Tibial artery (tissue), 4 donors: ENCODE results near the gene CDH4.

Experiments used
- DNase-seq, 2 donors: peaks; one replicate each; pipeline ENCODE4 v3.0.0-alpha.2; 2019
- H3K27ac ChIP-seq, 2 donors: fragments of 200-600 bp; sonication (generic) in 1 of 2; 1 replicate in 1 of 2; 2 replicates in 1 of 2; pipeline ENCODE4 v1.5.1; 2018 to 2019; ENCODE audit warnings: mild to moderate bottlenecking in 1 of 2
- H3K27me3 ChIP-seq, 2 donors: fragments of 200-600 bp; sonication (generic) in 1 of 2; one replicate each; pipeline versions ENCODE4 v1.5.1 to v1.6.0; 2016 to 2019
- H3K36me3 ChIP-seq, 3 donors: fragments of 200-600 bp; sonication (generic) in 2 of 3; one replicate each; pipeline ENCODE4 v1.5.1; 2016 to 2019; ENCODE audit warnings: mild to moderate bottlenecking in 2 of 3
- H3K4me1 ChIP-seq, 4 donors: fragments of 200-600 bp; sonication (generic) in 2 of 4; 1 replicate in 3 of 4; 2 replicates in 1 of 4; pipeline ENCODE4 v1.5.1; 2016 to 2019
- H3K4me3 ChIP-seq, 2 donors: fragments of 200-600 bp; sonication (generic) in 1 of 2; 1 replicate in 1 of 2; 2 replicates in 1 of 2; pipeline ENCODE4 v1.5.1; 2018 to 2019; ENCODE audit warnings: mild to moderate bottlenecking in 2 of 2
- H3K9me3 ChIP-seq, 3 donors: fragments of 200-600 bp; sonication (generic) in 1 of 3; one replicate each; pipeline ENCODE4 v1.5.1; 2016 to 2019
- intact Hi-C: fragments of 100-400 bp; cut with DNase I; formaldehyde crosslinking; loops from one replicate; pipeline ENCODE4 v1.15.0; 2023; ENCODE audit warnings: low total_unique reads
- TF ChIP-seq, protein P1 (sequence below), 2 experiments: fragments of 200-600 bp in 1 of 2; fragments of 450-650 bp in 1 of 2; IDR thresholded peaks; one replicate each; pipeline ENCODE4 v1.5.1; 2017 to 2019; ENCODE audit warnings: antibody characterized with exemption in 2 of 2, mild to moderate bottlenecking in 1 of 2, moderate library complexity in 1 of 2

Gene CDH4

DNA sequence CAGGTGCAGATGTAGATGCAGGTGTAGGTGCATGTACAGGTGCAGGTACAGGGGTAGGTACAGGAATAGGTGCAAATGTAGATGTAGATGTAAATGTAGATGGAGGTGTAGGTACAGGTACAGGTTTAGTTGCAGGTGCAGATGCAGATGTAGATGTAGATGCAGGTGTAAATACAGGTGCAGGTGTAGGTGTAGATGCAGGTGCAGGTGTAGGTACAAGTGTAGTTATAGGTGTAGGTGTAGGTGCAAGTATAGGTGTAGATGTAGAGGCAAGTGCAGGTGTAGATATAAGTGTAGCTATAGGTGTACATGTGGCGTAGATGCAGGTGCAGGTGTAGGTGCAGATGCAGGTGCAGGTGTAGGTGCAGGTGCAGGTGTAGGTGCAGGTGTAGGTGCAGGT is 34.2 kb upstream of the CDH4 start:
- no peaks in the 10 kb centered on the region for H3K9me3 ChIP-seq
- H3K27me3 ChIP-seq, result peaks cover 0 to 8% of the 10 kb centered on the region in 2 donors
- intact Hi-C loops, result no loop called here
- TF ChIP-seq, protein P1, sequence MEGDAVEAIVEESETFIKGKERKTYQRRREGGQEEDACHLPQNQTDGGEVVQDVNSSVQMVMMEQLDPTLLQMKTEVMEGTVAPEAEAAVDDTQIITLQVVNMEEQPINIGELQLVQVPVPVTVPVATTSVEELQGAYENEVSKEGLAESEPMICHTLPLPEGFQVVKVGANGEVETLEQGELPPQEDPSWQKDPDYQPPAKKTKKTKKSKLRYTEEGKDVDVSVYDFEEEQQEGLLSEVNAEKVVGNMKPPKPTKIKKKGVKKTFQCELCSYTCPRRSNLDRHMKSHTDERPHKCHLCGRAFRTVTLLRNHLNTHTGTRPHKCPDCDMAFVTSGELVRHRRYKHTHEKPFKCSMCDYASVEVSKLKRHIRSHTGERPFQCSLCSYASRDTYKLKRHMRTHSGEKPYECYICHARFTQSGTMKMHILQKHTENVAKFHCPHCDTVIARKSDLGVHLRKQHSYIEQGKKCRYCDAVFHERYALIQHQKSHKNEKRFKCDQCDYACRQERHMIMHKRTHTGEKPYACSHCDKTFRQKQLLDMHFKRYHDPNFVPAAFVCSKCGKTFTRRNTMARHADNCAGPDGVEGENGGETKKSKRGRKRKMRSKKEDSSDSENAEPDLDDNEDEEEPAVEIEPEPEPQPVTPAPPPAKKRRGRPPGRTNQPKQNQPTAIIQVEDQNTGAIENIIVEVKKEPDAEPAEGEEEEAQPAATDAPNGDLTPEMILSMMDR (IDR thresholded peaks at IDR 0.05), result no peak
- no peak for DNase-seq
- H3K36me3 ChIP-seq, result no peaks in the 10 kb centered on the region
- H3K4me1 ChIP-seq, result no peaks in the 10 kb centered on the region
- H3K27ac ChIP-seq, result no peak overlapping the region
- H3K4me3 ChIP-seq, result no peak overlapping the region

DNA sequence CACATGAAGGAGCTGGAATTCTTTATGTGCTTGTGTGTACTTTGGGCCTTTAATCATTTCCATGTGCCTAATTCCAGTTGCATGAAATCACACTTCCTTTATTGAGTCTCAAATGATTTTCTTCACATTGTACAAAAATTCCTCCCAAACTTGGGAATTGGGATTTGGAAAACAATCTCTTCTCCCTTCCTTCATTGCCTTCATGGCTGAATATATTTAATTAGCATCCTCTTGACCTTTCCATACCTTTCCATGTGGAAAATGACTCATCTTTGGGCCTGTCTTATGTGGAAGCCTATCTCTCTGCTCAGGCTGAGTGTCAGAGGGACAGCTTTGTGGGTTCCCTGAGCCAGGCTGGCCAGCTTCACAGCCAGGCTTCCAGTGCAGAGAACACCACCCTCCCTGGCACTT is 33.0 kb upstream of the CDH4 start:
- TF ChIP-seq, protein P1 (IDR thresholded peaks at IDR 0.05), result no peak
- Histone ChIP-seq H3K36me3 (no peaks in the 10 kb centered on the region), H3K27me3 (peaks cover 0 to 8% of the 10 kb centered on the region in 2 donors), H3K9me3 (no peaks in the 10 kb centered on the region), H3K4me1 (no peaks in the 10 kb centered on the region), H3K27ac (no peak overlapping the region), H3K4me3 (no peak overlapping the region)
- no peak for DNase-seq
- intact Hi-C loops, result no loop called here

DNA sequence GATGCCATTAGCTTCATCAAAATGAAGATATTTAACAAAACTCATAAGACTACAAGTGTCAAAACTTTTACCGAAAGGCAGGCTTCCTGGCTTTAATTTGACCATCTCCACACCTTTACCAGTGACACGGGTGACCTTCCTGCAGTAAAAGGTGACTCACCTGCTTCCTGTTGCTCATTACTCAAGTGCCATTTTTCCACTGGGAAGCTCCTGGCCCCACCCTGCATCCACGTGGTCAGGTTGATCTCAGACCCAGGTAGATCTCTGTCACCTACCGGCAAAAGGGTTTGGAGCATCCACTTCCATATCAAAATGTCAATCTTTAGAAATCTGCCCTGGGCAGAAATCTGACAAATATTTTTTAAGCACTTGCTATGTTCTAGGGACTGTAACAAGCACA is 31.9 kb upstream of the CDH4 start:
- no peaks in the 10 kb centered on the region for H3K9me3 ChIP-seq
- intact Hi-C loops, result no loop called here
- no peaks in the 10 kb centered on the region for H3K36me3 ChIP-seq
- TF ChIP-seq, protein P1 (IDR thresholded peaks at IDR 0.05), result no peak
- H3K27me3 ChIP-seq, result peaks cover 0 to 8% of the 10 kb centered on the region in 2 donors
- no peak for DNase-seq
- H3K27ac ChIP-seq, result no peak overlapping the region
- no peak overlapping the region for H3K4me3 ChIP-seq
- H3K4me1 ChIP-seq, result no peaks in the 10 kb centered on the region

DNA sequence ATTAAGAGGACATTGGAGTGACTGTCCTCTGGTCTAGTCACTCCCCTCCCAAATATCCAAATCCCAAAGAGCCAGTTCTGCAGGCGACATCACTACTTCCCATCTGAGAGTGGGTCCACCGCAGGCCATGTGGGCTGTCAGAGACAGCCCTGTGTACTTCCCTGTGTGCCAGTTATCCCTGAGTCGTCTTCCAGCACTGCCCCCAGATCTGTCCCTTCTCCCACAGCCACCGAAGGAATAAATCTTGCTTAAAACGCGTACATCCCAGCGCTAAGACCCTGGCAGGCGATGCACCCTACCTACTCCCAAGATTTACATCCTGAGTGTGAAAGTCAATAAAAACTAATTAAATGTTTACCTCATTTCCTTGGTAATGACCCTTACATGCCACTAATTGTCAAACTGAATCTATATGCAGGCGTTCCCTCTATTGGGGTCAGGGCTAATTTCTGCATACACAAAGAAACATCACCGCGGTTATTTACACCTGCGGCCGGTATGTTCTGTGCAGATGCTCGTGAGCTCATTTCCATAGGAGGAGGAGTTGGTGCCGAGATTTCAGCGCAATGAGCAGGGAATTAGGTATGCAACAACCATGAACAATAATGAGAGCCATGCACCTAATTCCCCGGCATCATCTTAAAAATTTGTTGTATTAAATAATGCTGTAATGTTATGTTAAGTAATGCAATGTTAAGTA is 31.3 kb upstream of the CDH4 start:
- TF ChIP-seq, protein P1 (IDR thresholded peaks at IDR 0.05), result no peak
- DNase-seq, result no peak
- Histone ChIP-seq H3K4me1 (no peaks in the 10 kb centered on the region), H3K4me3 (no peak overlapping the region), H3K36me3 (no peaks in the 10 kb centered on the region), H3K27me3 (peaks cover 0 to 11% of the 10 kb centered on the region in 2 donors), H3K27ac (no peak overlapping the region), H3K9me3 (no peaks in the 10 kb centered on the region)
- intact Hi-C loops, result no loop called here

DNA sequence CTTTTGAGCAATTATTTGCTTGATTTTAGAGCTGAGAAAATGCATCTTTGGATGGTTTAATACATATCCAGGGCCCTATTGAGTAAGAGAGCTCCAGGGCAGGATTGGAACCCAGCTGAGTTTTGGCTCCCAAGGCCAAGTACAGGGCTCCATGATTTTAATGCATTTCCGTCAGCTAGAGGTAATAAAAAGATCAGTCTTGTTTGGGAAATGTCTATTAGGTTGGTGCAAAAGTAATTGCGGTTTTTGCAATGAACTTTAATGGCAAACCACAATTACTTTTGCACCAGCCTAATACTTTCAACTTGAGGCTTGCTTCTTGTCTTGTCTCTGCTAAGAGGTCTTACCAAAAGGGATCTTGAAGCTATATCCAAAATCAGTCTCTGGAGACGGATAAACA is 29.4 kb upstream of the CDH4 start:
- TF ChIP-seq, protein P1 (IDR thresholded peaks at IDR 0.05), result no peak
- no peak overlapping the region for H3K4me3 ChIP-seq
- H3K9me3 ChIP-seq, result no peaks in the 10 kb centered on the region
- H3K27ac ChIP-seq, result no peak overlapping the region
- no peak for DNase-seq
- no peaks in the 10 kb centered on the region for H3K36me3 ChIP-seq
- peaks cover 0 to 11% of the 10 kb centered on the region in 2 donors for H3K27me3 ChIP-seq
- no peaks in the 10 kb centered on the region for H3K4me1 ChIP-seq
- intact Hi-C loops, result no loop called here
